Measurements from ENCODE around the gene RPS8. TPM values are rescaled to one million over a fixed set of nuclear protein-coding genes. Genes with fewer than 3 reads are reported as not detected.
"Not testable (repeated sequence)": the region's sequence is repeated elsewhere in the genome, so short reads cannot be mapped to it uniquely, and the experiment has no call there.

Gene RPS8
- polyA plus RNA-seq (2013, experiment 1 of 2): 2,195 TPM
- polyA plus RNA-seq (2013, experiment 2 of 2): 2,432 TPM

GRCh38 chr1:44775078-44775929 is at the start of gene RPS8:
TSS of gene RPS8 (plus strand) at chr1:44775540. CDS start at chr1:44775597, 57 bp downstream.
- H3K27ac ChIP-seq (ENCODE audit: low read depth, low read length): peak within 1 kb of the TSS; percentile 84
- peak within 1 kb of the TSS; percentile 99 for H3K9ac ChIP-seq (ENCODE audit: low read depth, low read length)
- H3K9me3 ChIP-seq (ENCODE audit: insufficient read depth, low read depth, low read length): no peaks in the 10 kb centered on the region
- H3K4me1 ChIP-seq (ENCODE audit: insufficient read depth, low read length): 0 out of 2 replicates have a peak, but pooled peaks cover 3% of the 10 kb centered on the region
- under 1% methylated on average over 65 of the region's 65 CpGs for WGBS
- H3K36me3 ChIP-seq (ENCODE audit: insufficient read depth, low read length): peaks cover 44% of the 10 kb centered on the region
- no peaks in the 10 kb centered on the region for H3K27me3 ChIP-seq (ENCODE audit: insufficient read depth, low read length)
- peak within 1 kb of the TSS; percentile 71 for H3K4me3 ChIP-seq (ENCODE audit: low read length)

GRCh38 chr1:44730741-44731512 is 44.4 kb upstream of the RPS8 start, which contains the start of gene RNU5D-1:
TSS of gene RNU5D-1 (minus strand) at chr1:44731170.
- 13% methylated on average over 19 of the region's 19 CpGs for WGBS
- H3K27me3 ChIP-seq (ENCODE audit: insufficient read depth, low read length): no peaks in the 10 kb centered on the region
- H3K4me3 ChIP-seq (ENCODE audit: low read length): no peak within 1 kb of the TSS; the same call in 1 of the 2 replicates
- H3K27ac ChIP-seq (ENCODE audit: low read depth, low read length): peak within 1 kb of the TSS; percentile 94
- no peaks in the 10 kb centered on the region for H3K36me3 ChIP-seq (ENCODE audit: insufficient read depth, low read length)
- peaks cover 12% of the 10 kb centered on the region; the same call in 1 of the 2 replicates for H3K4me1 ChIP-seq (ENCODE audit: insufficient read depth, low read length)
- H3K9me3 ChIP-seq (ENCODE audit: insufficient read depth, low read depth, low read length): no peaks in the 10 kb centered on the region
- peak within 1 kb of the TSS; percentile 84 for H3K9ac ChIP-seq (ENCODE audit: low read depth, low read length)

- Histone ChIP-seq H3K27me3 (ENCODE audit: insufficient read depth, low read length) (no peaks in the 10 kb centered on the region), H3K9ac (ENCODE audit: low read depth, low read length) (no peak overlapping the region), H3K4me1 (ENCODE audit: insufficient read depth, low read length) (peaks cover 12% of the 10 kb centered on the region; the same call in 1 of the 2 replicates), H3K36me3 (ENCODE audit: insufficient read depth, low read length) (no peaks in the 10 kb centered on the region), H3K27ac (ENCODE audit: low read depth, low read length) (no peak overlapping the region), H3K9me3 (ENCODE audit: insufficient read depth, low read depth, low read length) (no peaks in the 10 kb centered on the region), H3K4me3 (ENCODE audit: low read length) (no peak overlapping the region)
- WGBS: 100% methylated on average over 1 of the region's 1 CpG
Measured at GRCh38 chr1:44733365-44733764, 42.0 kb upstream of the RPS8 start.

- H3K9ac ChIP-seq (ENCODE audit: low read depth, low read length): no peak overlapping the region
- no peaks in the 10 kb centered on the region for H3K9me3 ChIP-seq (ENCODE audit: insufficient read depth, low read depth, low read length)
- H3K27ac ChIP-seq (ENCODE audit: low read depth, low read length): no peak overlapping the region
- WGBS: 93% methylated on average over 1 of the region's 1 CpG
- H3K27me3 ChIP-seq (ENCODE audit: insufficient read depth, low read length): no peaks in the 10 kb centered on the region
- no peak overlapping the region for H3K4me3 ChIP-seq (ENCODE audit: low read length)
- no peaks in the 10 kb centered on the region for H3K36me3 ChIP-seq (ENCODE audit: insufficient read depth, low read length)
- peaks cover 12% of the 10 kb centered on the region; the same call in 1 of the 2 replicates for H3K4me1 ChIP-seq (ENCODE audit: insufficient read depth, low read length)
Measured at GRCh38 chr1:44733784-44734183, 41.6 kb upstream of the RPS8 start.

GRCh38 chr1:44735992-44736391 is 39.3 kb upstream of the RPS8 start:
- no peaks in the 10 kb centered on the region for H3K27me3 ChIP-seq (ENCODE audit: insufficient read depth, low read length)
- H3K4me3 ChIP-seq (ENCODE audit: low read length): no peak overlapping the region
- H3K27ac ChIP-seq (ENCODE audit: low read depth, low read length): no peak overlapping the region
- H3K4me1 ChIP-seq (ENCODE audit: insufficient read depth, low read length): peaks cover 11% of the 10 kb centered on the region
- no peaks in the 10 kb centered on the region for H3K9me3 ChIP-seq (ENCODE audit: insufficient read depth, low read depth, low read length)
- no peak overlapping the region for H3K9ac ChIP-seq (ENCODE audit: low read depth, low read length)
- peaks cover 3% of the 10 kb centered on the region for H3K36me3 ChIP-seq (ENCODE audit: insufficient read depth, low read length)
- WGBS: 95% methylated on average over 1 of the region's 1 CpG

GRCh38 chr1:44738953-44739306 is 36.4 kb upstream of the RPS8 start:
- Histone ChIP-seq H3K36me3 (ENCODE audit: insufficient read depth, low read length) (peaks cover 27% of the 10 kb centered on the region), H3K4me3 (ENCODE audit: low read length) (peak overlapping the region; percentile 84), H3K9ac (ENCODE audit: low read depth, low read length) (peak overlapping the region; percentile 70)
- not testable (repeated sequence) for H3K9me3 ChIP-seq (ENCODE audit: insufficient read depth, low read depth, low read length); H3K27me3 ChIP-seq (ENCODE audit: insufficient read depth, low read length); H3K4me1 ChIP-seq (ENCODE audit: insufficient read depth, low read length); H3K27ac ChIP-seq (ENCODE audit: low read depth, low read length)
- no CpG with 5 or more reads among the region's 1 CpG for WGBS

DNA sequence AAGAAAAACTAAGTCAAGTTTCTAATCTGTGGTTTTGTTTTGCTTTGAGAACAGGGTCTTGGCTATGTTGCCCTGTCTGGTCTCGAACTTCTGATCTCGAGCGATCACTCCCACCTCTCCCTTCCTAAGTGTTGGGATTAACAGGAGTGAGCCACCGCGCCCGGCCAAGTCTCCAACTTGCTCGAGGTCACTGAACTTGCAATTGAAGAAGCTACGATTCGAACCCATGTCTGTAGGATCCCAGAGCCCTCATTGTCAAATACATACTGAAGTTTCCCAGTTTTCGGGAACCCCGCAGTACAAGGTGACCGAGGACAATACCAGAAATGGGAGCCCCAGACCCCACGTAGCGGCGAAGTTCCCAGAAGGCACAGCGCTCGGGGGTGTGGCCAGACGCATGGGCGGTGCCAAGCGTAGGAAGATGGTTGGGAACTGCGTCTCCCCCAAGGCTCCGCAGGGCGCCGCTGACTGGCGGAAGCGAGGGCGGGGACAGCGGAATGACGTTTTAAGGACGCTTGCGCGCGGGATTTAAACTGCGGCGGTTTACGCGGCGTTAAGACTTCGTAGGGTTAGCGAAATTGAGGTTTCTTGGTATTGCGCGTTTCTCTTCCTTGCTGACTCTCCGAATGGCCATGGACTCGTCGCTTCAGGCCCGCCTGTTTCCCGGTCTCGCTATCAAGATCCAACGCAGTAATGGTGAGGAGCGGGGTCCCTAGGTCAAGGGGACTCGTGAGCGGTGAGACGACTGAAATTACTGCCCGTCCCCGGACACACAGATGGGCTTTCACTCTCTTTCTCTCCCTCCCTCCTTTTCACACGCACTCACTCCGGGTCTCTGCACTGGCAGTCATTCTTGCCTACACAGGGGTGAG is 35.8 kb upstream of the RPS8 start, which contains the start of gene KIF2C:
Gene KIF2C, plus strand, starts transcription at position 531 of the 872 bp plus-strand sequence. Its CDS starts 96 bp downstream, at position 627.
- peak within 1 kb of the TSS; percentile 93 for H3K27ac ChIP-seq (ENCODE audit: low read depth, low read length)
- H3K27me3 ChIP-seq (ENCODE audit: insufficient read depth, low read length): no peaks in the 10 kb centered on the region
- peaks cover 33% of the 10 kb centered on the region for H3K36me3 ChIP-seq (ENCODE audit: insufficient read depth, low read length)
- WGBS: 2% methylated on average over 57 of the region's 57 CpGs
- peak within 1 kb of the TSS; percentile 88 for H3K9ac ChIP-seq (ENCODE audit: low read depth, low read length)
- peak within 1 kb of the TSS; percentile 84 for H3K4me3 ChIP-seq (ENCODE audit: low read length)
- H3K4me1 ChIP-seq (ENCODE audit: insufficient read depth, low read length): peaks cover 6% of the 10 kb centered on the region
- no peaks in the 10 kb centered on the region for H3K9me3 ChIP-seq (ENCODE audit: insufficient read depth, low read depth, low read length)

- Histone ChIP-seq H3K4me3 (ENCODE audit: low read length) (peak overlapping the region; percentile 84), H3K36me3 (ENCODE audit: insufficient read depth, low read length) (peaks cover 36% of the 10 kb centered on the region), H3K27me3 (ENCODE audit: insufficient read depth, low read length) (no peaks in the 10 kb centered on the region), H3K9me3 (ENCODE audit: insufficient read depth, low read depth, low read length) (no peaks in the 10 kb centered on the region), H3K27ac (ENCODE audit: low read depth, low read length) (peak overlapping the region; percentile 93), H3K4me1 (ENCODE audit: insufficient read depth, low read length) (peaks cover 6% of the 10 kb centered on the region), H3K9ac (ENCODE audit: low read depth, low read length) (peak overlapping the region; percentile 88)
- 2% methylated on average over 14 of the region's 14 CpGs for WGBS
Measured at GRCh38 chr1:44740179-44740617, 35.1 kb upstream of the RPS8 start.

- H3K27me3 ChIP-seq (ENCODE audit: insufficient read depth, low read length): no peaks in the 10 kb centered on the region
- H3K27ac ChIP-seq (ENCODE audit: low read depth, low read length): no peak overlapping the region
- peaks cover 65% of the 10 kb centered on the region for H3K36me3 ChIP-seq (ENCODE audit: insufficient read depth, low read length)
- H3K4me3 ChIP-seq (ENCODE audit: low read length): no peak overlapping the region
- 100% methylated on average over 1 of the region's 1 CpG for WGBS
- H3K9me3 ChIP-seq (ENCODE audit: insufficient read depth, low read depth, low read length): no peaks in the 10 kb centered on the region
- H3K4me1 ChIP-seq (ENCODE audit: insufficient read depth, low read length): peaks cover 6% of the 10 kb centered on the region
- no peak overlapping the region; the same call in 1 of the 2 replicates for H3K9ac ChIP-seq (ENCODE audit: low read depth, low read length)
Measured at GRCh38 chr1:44743211-44743610, 32.1 kb upstream of the RPS8 start.

DNA sequence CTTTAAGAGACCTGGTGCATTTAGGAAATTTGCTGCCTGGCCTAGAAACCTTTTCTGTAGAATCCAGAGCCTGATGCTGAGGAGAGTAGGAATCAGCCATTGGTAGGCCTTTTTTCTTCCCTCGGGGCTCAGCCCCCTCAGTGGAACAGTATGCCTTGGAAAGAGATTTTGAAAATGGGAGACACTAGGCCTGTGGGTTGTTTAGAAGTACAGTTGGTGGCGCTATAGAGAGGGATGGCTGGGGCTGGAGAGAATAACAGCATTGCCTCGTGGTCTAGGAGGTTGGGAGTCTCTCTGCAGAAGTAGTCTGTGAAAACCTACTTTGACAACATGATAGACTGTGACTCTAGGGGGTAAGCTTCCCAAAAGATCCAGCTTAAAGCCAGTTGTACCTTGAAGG is 27.5 kb upstream of the RPS8 start:
- WGBS: 84% methylated on average over 3 of the region's 3 CpGs
- Histone ChIP-seq H3K4me3 (ENCODE audit: low read length) (no peak overlapping the region), H3K9me3 (ENCODE audit: insufficient read depth, low read depth, low read length) (no peaks in the 10 kb centered on the region), H3K27me3 (ENCODE audit: insufficient read depth, low read length) (no peaks in the 10 kb centered on the region), H3K36me3 (ENCODE audit: insufficient read depth, low read length) (peaks cover 92% of the 10 kb centered on the region), H3K9ac (ENCODE audit: low read depth, low read length) (no peak overlapping the region), H3K4me1 (ENCODE audit: insufficient read depth, low read length) (no peaks in the 10 kb centered on the region), H3K27ac (ENCODE audit: low read depth, low read length) (no peak overlapping the region)

Data from HUES64 (cell line).